Spleen (tissue), 11 donors: ENCODE data around the gene MYO5A. TPM values are rescaled to one million over a fixed set of nuclear protein-coding genes. Genes with fewer than 3 reads are reported as not detected.

Experiments
- DNase-seq: peaks from one replicate; pipeline ENCODE4 v3.0.0-alpha.2; 2020
- H3K27ac ChIP-seq, 8 donors: fragments of 200-600 bp; sonication (generic) in 7 of 8; 1 replicate in 4 of 8; 2 replicates in 4 of 8; pipeline versions ENCODE4 v1.5.0 to v1.8.0; 2016 to 2021; ENCODE audit warnings: inconsistent platforms in 4 of 8, mild to moderate bottlenecking in 4 of 8, moderate library complexity in 1 of 8
- H3K27me3 ChIP-seq, 7 donors: fragments of 200-600 bp; sonication (generic) in 6 of 7; replicated peaks in 1 of 7; 1 replicate in 4 of 7; 2 replicates in 3 of 7; pipeline versions ENCODE4 v1.5.0 to v1.8.0; 2016 to 2021; ENCODE audit warnings: inconsistent platforms in 3 of 7, mild to moderate bottlenecking in 1 of 7
- H3K36me3 ChIP-seq, 6 donors: fragments of 200-600 bp; sonication (generic) in 5 of 6; 1 replicate in 4 of 6; 2 replicates in 2 of 6; pipeline versions ENCODE4 v1.5.0 to v1.8.0; 2016 to 2021; ENCODE audit warnings: inconsistent platforms in 2 of 6
- H3K4me1 ChIP-seq, 6 donors: fragments of 200-600 bp; sonication (generic) in 5 of 6; 1 replicate in 3 of 6; 2 replicates in 3 of 6; pipeline versions ENCODE4 v1.5.0 to v1.8.0; 2016 to 2021; ENCODE audit warnings: inconsistent platforms in 3 of 6
- H3K4me3 ChIP-seq, 8 donors: fragments of 200-600 bp; sonication (generic) in 7 of 8; 1 replicate in 4 of 8; 2 replicates in 4 of 8; pipeline versions ENCODE4 v1.5.0 to v1.8.0; 2016 to 2021; ENCODE audit warnings: inconsistent platforms in 4 of 8, mild to moderate bottlenecking in 4 of 8, moderate library complexity in 2 of 8
- H3K9me3 ChIP-seq, 8 donors: fragments of 200-600 bp; sonication (generic) in 7 of 8; 1 replicate in 4 of 8; 2 replicates in 4 of 8; pipeline versions ENCODE4 v1.5.0 to v1.8.0; 2016 to 2021; ENCODE audit warnings: inconsistent platforms in 4 of 8
- CTCF ChIP-seq, 11 experiments: fragments of 200-600 bp in 7 of 11; fragments of 450-650 bp in 4 of 11; sonication (generic) in 4 of 11; IDR thresholded peaks in 8 of 11; conservative IDR thresholded peaks in 3 of 11; 1 replicate in 7 of 11; 2 replicates in 4 of 11; pipeline versions ENCODE4 v1.4.0 to v1.8.0; 2016 to 2021; ENCODE audit warnings: antibody characterized with exemption in 11 of 11, inconsistent platforms in 4 of 11, mild to moderate bottlenecking in 1 of 11
- POLR2A ChIP-seq, 3 donors: fragments of 450-650 bp; IDR thresholded peaks; one replicate each; pipeline ENCODE4 v1.5.1; 2017; ENCODE audit warnings: antibody characterized with exemption in 3 of 3, mild to moderate bottlenecking in 1 of 3
- POLR2AphosphoS5 ChIP-seq, 3 donors: sonication (generic); formaldehyde crosslinking; IDR thresholded peaks; one replicate each; pipeline ENCODE4 v1.5.1; 2017; ENCODE audit warnings: antibody characterized with exemption in 3 of 3
- WGBS, 5 donors: extraction: QIAGEN DNeasy Blood & Tissue Kit in 3 of 5; methylation state at CpG; one replicate each; pipeline versions ENCODE4 v1.1.5 to v1.1.7; 2013 to 2018; 5-methylcytosine and 5-hydroxymethylcytosine counted together
- intact Hi-C: fragments of 100-400 bp; cut with DNase I; formaldehyde crosslinking; loops from one replicate; pipeline ENCODE4 v1.15.0; 2023; ENCODE audit warnings: low total_unique reads
- polyA plus RNA-seq, 3 donors: library from polyadenylated mRNA; stranded (reverse); fragments of 200-250 nt; gene quantifications; one replicate each; pipeline ENCODE4 v1.2.1, GENCODE V29; 2013
- total RNA-seq, 7 donors: library from RNA; depleted of rRNA in 3 of 7; stranded (reverse); fragments of >200 nt in 3 of 7; fragmentation: NEBNext Ultra II Directional in 4 of 7; extraction: Animal tissue kit (Norgen Biotek cat#: 25700) in 4 of 7; gene quantifications; one replicate each; pipeline versions ENCODE4 v1.1.0 to v1.2.1, GENCODE V29; 2016 to 2021
- donor health status: healthy with polysubstance abuse.
- donor health status: DM: no; HTN: no; CAD: no; lungs with moderate emphysema.
- donor health status: DM: no; HTN: no; CAD: no.
- donor health status: Bipolar disorder and iron deficiency.
- donor health status: healthy.
- donor health status: DM: no; HTN: no; CAD: no.
- donor health status: DM: yes; HTN: yes; CAD: no.

The MYO5A gene
- total and polyA plus RNA-seq, 10 donors, result 4.7 to 48.3 (median 35.4) TPM

GRCh38 chr15:52263563-52264282, 265.0 kb downstream of the MYO5A start:
- Histone ChIP-seq H3K27ac (no peak overlapping the region), H3K4me3 (no peak overlapping the region), H3K27me3 (no peaks in the 10 kb centered on the region), H3K36me3 (no peaks in the 10 kb centered on the region), H3K9me3 (no peaks in the 10 kb centered on the region), H3K4me1 (peaks cover 6 to 28% (median 19%) of the 10 kb centered on the region in 6 donors)
- no peak for DNase-seq
- 87 to 94% (median 91%) methylated on average over 11 of the region's 11 CpGs for WGBS, 5 donors
- intact Hi-C loops, result no loop called here
- TF ChIP-seq POLR2A (IDR thresholded peaks at IDR 0.05), result no peak
- TF ChIP-seq CTCF (IDR thresholded peaks at IDR 0.05 in 8 of 11, conservative IDR thresholded peaks at IDR 0.05 in 3 of 11), result no peak
- TF ChIP-seq POLR2AphosphoS5 (IDR thresholded peaks at IDR 0.05), result no peak

GRCh38 chr15:52262364-52262763, 266.3 kb downstream of the MYO5A start:
- Histone ChIP-seq H3K36me3 (no peaks in the 10 kb centered on the region), H3K27me3 (no peaks in the 10 kb centered on the region), H3K4me1 (peaks cover 6 to 28% (median 19%) of the 10 kb centered on the region in 6 donors), H3K4me3 (no peak overlapping the region), H3K27ac (peak overlapping the region in 7 of 8 donors; percentile 30 to 82 (median 69)), H3K9me3 (no peaks in the 10 kb centered on the region)
- intact Hi-C loops, result no loop called here
- no peak for DNase-seq
- 45 to 69% (median 61%) methylated on average over 5 of the region's 5 CpGs for WGBS, 5 donors
- TF ChIP-seq POLR2AphosphoS5 (IDR thresholded peaks at IDR 0.05), result no peak

GRCh38 chr15:52261498-52262242, 267.0 kb downstream of the MYO5A start:
- intact Hi-C loops, result no loop called here
- peak overlapping the region; percentile 30 to 82 (median 66) for H3K27ac ChIP-seq
- DNase-seq, result peak; percentile 81

GRCh38 chr15:52261026-52261425, 267.7 kb downstream of the MYO5A start:
- intact Hi-C loops, result no loop called here
- TF ChIP-seq POLR2A (IDR thresholded peaks at IDR 0.05) (no peak), CTCF (IDR thresholded peaks at IDR 0.05 in 8 of 11, conservative IDR thresholded peaks at IDR 0.05 in 3 of 11) (no peak), POLR2AphosphoS5 (IDR thresholded peaks at IDR 0.05) (no peak)
- H3K27ac ChIP-seq, result peak overlapping the region in 6 of 8 donors; percentile 54 to 82 (median 72)
- WGBS, 5 donors, result 95 to 97% (median 96%) methylated on average over 6 to 10 of the region's 10 CpGs
- H3K4me3 ChIP-seq, result no peak overlapping the region
- H3K9me3 ChIP-seq, result no peaks in the 10 kb centered on the region
- H3K4me1 ChIP-seq, result peaks cover 6 to 42% (median 29%) of the 10 kb centered on the region in 6 donors
- no peaks in the 10 kb centered on the region for H3K36me3 ChIP-seq
- no peak for DNase-seq
- no peaks in the 10 kb centered on the region for H3K27me3 ChIP-seq

More at GRCh38 chr15:52261498-52262242, 267.0 kb downstream of the MYO5A start:
- no peaks in the 10 kb centered on the region for H3K9me3 ChIP-seq
- H3K36me3 ChIP-seq, result no peaks in the 10 kb centered on the region
- no peak overlapping the region for H3K4me3 ChIP-seq
- peaks cover 6 to 35% (median 23%) of the 10 kb centered on the region in 6 donors for H3K4me1 ChIP-seq
- peak in 2 of 3 donors; percentile 34 to 70 for TF ChIP-seq POLR2AphosphoS5 (IDR thresholded peaks at IDR 0.05)
- peak in 7 of 11 experiments; percentile 12 to 52 (median 32) for TF ChIP-seq CTCF (IDR thresholded peaks at IDR 0.05 in 8 of 11, conservative IDR thresholded peaks at IDR 0.05 in 3 of 11)
- TF ChIP-seq POLR2A (IDR thresholded peaks at IDR 0.05), result no peak
- 13 to 18% (median 17%) methylated on average over 5 to 8 of the region's 8 CpGs for WGBS, 5 donors
- no peaks in the 10 kb centered on the region for H3K27me3 ChIP-seq
